Measurements from ENCODE around the gene RFPL2. TPM values are rescaled to one million over a fixed set of nuclear protein-coding genes. Genes with fewer than 3 reads are reported as not detected.

The RFPL2 gene
- polyA plus RNA-seq, 3 donors = 0.36 to 1.3 (median 0.94) TPM

DNA sequence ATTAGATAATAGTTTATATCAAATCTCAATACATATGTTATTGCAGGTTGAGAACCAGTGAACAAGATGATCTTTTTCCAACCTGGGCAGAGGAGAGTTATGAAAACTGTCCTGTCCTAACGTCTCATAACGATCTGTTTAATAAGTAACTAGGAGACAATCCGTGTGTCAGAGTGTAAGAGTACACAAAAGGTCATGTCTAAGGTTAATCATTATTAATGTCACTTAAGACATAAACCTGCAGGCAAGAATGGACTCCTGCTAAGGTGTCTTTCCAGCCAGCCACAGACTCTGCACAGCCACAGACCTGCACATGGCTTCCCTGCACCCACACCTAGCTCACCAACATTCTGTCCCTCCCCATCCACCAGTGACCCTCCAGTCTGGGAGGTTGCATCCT lies 40.2 kb upstream of the RFPL2 start:
- Mint-ChIP-seq H3K27ac (no peak overlapping the region), H3K4me1 (peaks cover 4% of the 10 kb centered on the region), H3K4me3 (no peak overlapping the region), H3K36me3 (no peaks in the 10 kb centered on the region), H3K27me3 (ENCODE audit: low read depth in 3 of 3) (peaks cover 7 to 31% (median 10%) of the 10 kb centered on the region in 3 donors), H3K9me3 (peaks cover 0 to 5% (median 0%) of the 10 kb centered on the region in 7 donors)
- H3K9ac ChIP-seq (ENCODE audit: insufficient read depth, low read length, poor library complexity, severe bottlenecking) = no peak overlapping the region
- no peaks in the 10 kb centered on the region for H3K36me3 ChIP-seq (replicated peaks in 1 of 2; ENCODE audit: control insufficient read depth in 1 of 2, insufficient read depth in 2 of 2, low read length in 2 of 2)
- no CpG with 5 or more reads among the region's 3 CpGs for WGBS (ENCODE audit: insufficient coverage)
- no peaks in the 10 kb centered on the region for H4K20me1 ChIP-seq (ENCODE audit: insufficient read depth, low read length)
- no peak overlapping the region for H3K4me2 ChIP-seq (replicated peaks; ENCODE audit: extremely low read depth, low read length, poor library complexity, severe bottlenecking)
- H3K79me2 ChIP-seq (ENCODE audit: insufficient read depth, low read length) = no peaks in the 10 kb centered on the region
- H3K4me1 ChIP-seq (ENCODE audit: control insufficient read depth in 1 of 2, insufficient read depth in 2 of 2, low read length in 2 of 2) = no peaks in the 10 kb centered on the region
- TF ChIP-seq, protein P1, sequence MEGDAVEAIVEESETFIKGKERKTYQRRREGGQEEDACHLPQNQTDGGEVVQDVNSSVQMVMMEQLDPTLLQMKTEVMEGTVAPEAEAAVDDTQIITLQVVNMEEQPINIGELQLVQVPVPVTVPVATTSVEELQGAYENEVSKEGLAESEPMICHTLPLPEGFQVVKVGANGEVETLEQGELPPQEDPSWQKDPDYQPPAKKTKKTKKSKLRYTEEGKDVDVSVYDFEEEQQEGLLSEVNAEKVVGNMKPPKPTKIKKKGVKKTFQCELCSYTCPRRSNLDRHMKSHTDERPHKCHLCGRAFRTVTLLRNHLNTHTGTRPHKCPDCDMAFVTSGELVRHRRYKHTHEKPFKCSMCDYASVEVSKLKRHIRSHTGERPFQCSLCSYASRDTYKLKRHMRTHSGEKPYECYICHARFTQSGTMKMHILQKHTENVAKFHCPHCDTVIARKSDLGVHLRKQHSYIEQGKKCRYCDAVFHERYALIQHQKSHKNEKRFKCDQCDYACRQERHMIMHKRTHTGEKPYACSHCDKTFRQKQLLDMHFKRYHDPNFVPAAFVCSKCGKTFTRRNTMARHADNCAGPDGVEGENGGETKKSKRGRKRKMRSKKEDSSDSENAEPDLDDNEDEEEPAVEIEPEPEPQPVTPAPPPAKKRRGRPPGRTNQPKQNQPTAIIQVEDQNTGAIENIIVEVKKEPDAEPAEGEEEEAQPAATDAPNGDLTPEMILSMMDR (IDR thresholded peaks at IDR 0.05) = no peak
- peaks cover 4 to 7% of the 10 kb centered on the region in 2 donors for H3K27me3 ChIP-seq (ENCODE audit: control insufficient read depth in 2 of 2, insufficient read depth in 2 of 2, low read length in 2 of 2)
- H3K27ac ChIP-seq (ENCODE audit: low read depth in 1 of 2, low read length in 2 of 2) = no peak overlapping the region
- DNase-seq = no peak
- H2AFZ ChIP-seq (ENCODE audit: insufficient read depth, low read depth, low read length, poor library complexity, severe bottlenecking) = no peak overlapping the region
- H3K9me3 ChIP-seq (replicated peaks in 1 of 2; ENCODE audit: control insufficient read depth in 1 of 2, insufficient read depth in 1 of 2, low read length in 2 of 2) = no peaks in the 10 kb centered on the region
- intact Hi-C loops (cut with micrococcal nuclease) = no loop called here
- no peak overlapping the region for H3K4me3 ChIP-seq (replicated peaks in 1 of 3; ENCODE audit: low read depth in 2 of 3, low read length in 3 of 3)

DNA sequence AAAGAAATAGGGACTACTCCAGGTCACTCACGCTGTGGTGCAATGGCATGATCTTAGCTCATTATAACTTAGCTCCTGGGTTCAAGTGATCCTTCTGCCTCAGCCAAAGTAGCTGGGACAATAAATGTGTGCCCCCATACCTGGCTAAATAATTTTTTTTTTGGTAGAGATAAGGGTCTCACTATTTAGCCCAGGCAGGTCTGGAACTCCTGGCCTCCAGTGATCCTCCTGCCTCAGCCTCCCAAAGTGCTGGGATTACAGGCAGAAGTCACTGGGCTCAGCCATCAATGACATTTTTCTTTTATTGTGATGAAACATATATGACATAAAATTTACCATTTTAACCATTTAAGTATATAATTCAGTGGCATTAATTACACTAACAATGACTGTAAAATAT lies 39.7 kb upstream of the RFPL2 start:
- Mint-ChIP-seq H3K9me3 (peaks cover 0 to 2% (median 0%) of the 10 kb centered on the region in 7 donors), H3K27ac (no peak overlapping the region), H3K4me3 (no peak overlapping the region), H3K4me1 (peaks cover 4% of the 10 kb centered on the region), H3K36me3 (no peaks in the 10 kb centered on the region), H3K27me3 (ENCODE audit: low read depth in 3 of 3) (peaks cover 7 to 28% (median 10%) of the 10 kb centered on the region in 3 donors)
- Histone ChIP-seq H3K4me2 (replicated peaks; ENCODE audit: extremely low read depth, low read length, poor library complexity, severe bottlenecking) (no peak overlapping the region), H3K9me3 (replicated peaks in 1 of 2; ENCODE audit: control insufficient read depth in 1 of 2, insufficient read depth in 1 of 2, low read length in 2 of 2) (no peaks in the 10 kb centered on the region), H3K9ac (ENCODE audit: insufficient read depth, low read length, poor library complexity, severe bottlenecking) (no peak overlapping the region), H3K27ac (ENCODE audit: low read depth in 1 of 2, low read length in 2 of 2) (no peak overlapping the region), H3K27me3 (ENCODE audit: control insufficient read depth in 2 of 2, insufficient read depth in 2 of 2, low read length in 2 of 2) (peaks cover 4 to 5% of the 10 kb centered on the region in 2 donors), H3K36me3 (replicated peaks in 1 of 2; ENCODE audit: control insufficient read depth in 1 of 2, insufficient read depth in 2 of 2, low read length in 2 of 2) (no peaks in the 10 kb centered on the region), H3K4me1 (ENCODE audit: control insufficient read depth in 1 of 2, insufficient read depth in 2 of 2, low read length in 2 of 2) (no peaks in the 10 kb centered on the region), H3K79me2 (ENCODE audit: insufficient read depth, low read length) (no peaks in the 10 kb centered on the region), H3K4me3 (replicated peaks in 1 of 3; ENCODE audit: low read depth in 2 of 3, low read length in 3 of 3) (no peak overlapping the region), H4K20me1 (ENCODE audit: insufficient read depth, low read length) (no peaks in the 10 kb centered on the region), H2AFZ (ENCODE audit: insufficient read depth, low read depth, low read length, poor library complexity, severe bottlenecking) (no peak overlapping the region)
- intact Hi-C loops (cut with micrococcal nuclease) = no loop called here
- TF ChIP-seq, protein P1 (IDR thresholded peaks at IDR 0.05) = no peak
- no peak for DNase-seq
- no CpG with 5 or more reads among the region's 1 CpG for WGBS (ENCODE audit: insufficient coverage)

All from CD14-positive monocyte (primary cell).